Prostate gland (tissue), 2 donors: Measurements from ENCODE around the gene TMEM88.
A peak's percentile ranks its signal among the peaks of the same experiment; 100 is the strongest.

ENCODE experiments used
- CTCF ChIP-seq, 4 experiments: fragments of 200-600 bp in 2 of 4; fragments of 450-650 bp in 2 of 4; sonication (generic) in 2 of 4; IDR thresholded peaks; 1 replicate in 3 of 4; 2 replicates in 1 of 4; pipeline ENCODE4 v1.5.1; 2016 to 2019; ENCODE audit warnings: antibody characterized with exemption in 4 of 4, mild to moderate bottlenecking in 2 of 4, moderate library complexity in 2 of 4
- POLR2A ChIP-seq: fragments of 450-650 bp; IDR thresholded peaks from one replicate; pipeline ENCODE4 v1.6.1; 2016; ENCODE audit warnings: antibody characterized with exemption, mild to moderate bottlenecking

GRCh38 chr17:7841915-7842379 lies 12.9 kb upstream of the TMEM88 start:
- TF ChIP-seq CTCF (IDR thresholded peaks at IDR 0.05) (peak in 2 of 4 experiments; percentile 35 to 45), POLR2A (no peak)
